NT2/D1 (cell line): Measurements from ENCODE around the gene TUT4.

ENCODE experiments used
- DNase-seq: peaks from one replicate; pipeline ENCODE4 v3.0.0-alpha.2; 2011; ENCODE audit warnings: low read depth, low spot score
- H3K27me3 ChIP-seq: 2 replicates; pipeline ENCODE4 v1.6.0; 2011; ENCODE audit warnings: mild to moderate bottlenecking; ENCODE audit not compliant: insufficient read length, insufficient read depth
- H3K36me3 ChIP-seq: 2 replicates; pipeline ENCODE4 v1.6.1; 2011; ENCODE audit warnings: mild to moderate bottlenecking, low read length, mixed read lengths; ENCODE audit not compliant: insufficient read depth, insufficient read length
- H3K4me1 ChIP-seq: 2 replicates; pipeline ENCODE4 v1.5.1; 2011; ENCODE audit not compliant: insufficient read depth, insufficient read length
- H3K4me3 ChIP-seq: 2 replicates; pipeline ENCODE4 v1.5.1; 2011; ENCODE audit warnings: low read depth; ENCODE audit not compliant: insufficient read length
- H3K9ac ChIP-seq: 2 replicates; pipeline ENCODE4 v1.6.0; 2011; ENCODE audit warnings: low read depth; ENCODE audit not compliant: insufficient read length
- H3K9me3 ChIP-seq: 2 replicates; pipeline ENCODE4 v1.5.1; 2011; ENCODE audit warnings: mild to moderate bottlenecking, low read length; ENCODE audit not compliant: insufficient read depth
- SUZ12 ChIP-seq: IDR thresholded peaks from 2 replicates; pipeline ENCODE4 v1.6.1; 2011; ENCODE audit not compliant: insufficient read length, insufficient read depth; ENCODE audit errors: extremely low read depth
- YY1 ChIP-seq: IDR thresholded peaks from 2 replicates; pipeline ENCODE4 v1.6.1; 2011; ENCODE audit not compliant: insufficient read length, insufficient read depth
- ZNF274 ChIP-seq: IDR thresholded peaks from 2 replicates; pipeline ENCODE4 v1.6.1; 2011; ENCODE audit warnings: mild to moderate bottlenecking, low read depth, low read length

The TUT4 gene

GRCh38 chr1:52404116-52404974 is 148.5 kb downstream of the TUT4 start, which contains the start of the genes ORC1 and PRPF38A:
ORC1 (minus strand) TSS chr1:52404423; CDS start chr1:52402223, 2,200 bp downstream.
PRPF38A (plus strand) TSS chr1:52404602; CDS start chr1:52404750, 148 bp downstream.
- TF ChIP-seq YY1: peak; percentile 93
- no peak for TF ChIP-seq SUZ12
- Histone ChIP-seq H3K9ac (peak within 1 kb of the TSS; percentile 98), H3K4me1 (no peaks in the 10 kb centered on the region), H3K4me3 (peak within 1 kb of the TSS; percentile 97), H3K36me3 (peaks cover 73% of the 10 kb centered on the region), H3K9me3 (no peaks in the 10 kb centered on the region), H3K27me3 (no peaks in the 10 kb centered on the region)
- DNase-seq: peak; percentile 100

GRCh38 chr1:52403566-52404115 is 149.3 kb downstream of the TUT4 start:
- no peak for TF ChIP-seq SUZ12
- TF ChIP-seq YY1: no peak
- no peak for TF ChIP-seq ZNF274
- H3K27me3 ChIP-seq: no peaks in the 10 kb centered on the region
- no peaks in the 10 kb centered on the region for H3K4me1 ChIP-seq
- no peaks in the 10 kb centered on the region for H3K9me3 ChIP-seq
- H3K9ac ChIP-seq: peak overlapping the region; percentile 98
- peaks cover 71% of the 10 kb centered on the region for H3K36me3 ChIP-seq
- peak overlapping the region; percentile 97 for H3K4me3 ChIP-seq
- peak; percentile 94 for DNase-seq

- DNase-seq: no peak
- peak overlapping the region; percentile 98 for H3K9ac ChIP-seq
- no peaks in the 10 kb centered on the region for H3K4me1 ChIP-seq
- no peaks in the 10 kb centered on the region for H3K9me3 ChIP-seq
- H3K4me3 ChIP-seq: peak overlapping the region; percentile 97
- TF ChIP-seq SUZ12: no peak
- no peak for TF ChIP-seq ZNF274
- no peak for TF ChIP-seq YY1
- peaks cover 68% of the 10 kb centered on the region for H3K36me3 ChIP-seq
- no peaks in the 10 kb centered on the region for H3K27me3 ChIP-seq
Measured at GRCh38 chr1:52402860-52403240, 150.0 kb downstream of the TUT4 start.

- Histone ChIP-seq H3K4me3 (no peak overlapping the region), H3K36me3 (peaks cover 74% of the 10 kb centered on the region), H3K9ac (no peak overlapping the region), H3K9me3 (no peaks in the 10 kb centered on the region), H3K27me3 (no peaks in the 10 kb centered on the region), H3K4me1 (no peaks in the 10 kb centered on the region)
- TF ChIP-seq SUZ12 (no peak), YY1 (no peak), ZNF274 (no peak)
- no peak for DNase-seq
Measured at GRCh38 chr1:52400131-52400530, 152.8 kb downstream of the TUT4 start.

DNA sequence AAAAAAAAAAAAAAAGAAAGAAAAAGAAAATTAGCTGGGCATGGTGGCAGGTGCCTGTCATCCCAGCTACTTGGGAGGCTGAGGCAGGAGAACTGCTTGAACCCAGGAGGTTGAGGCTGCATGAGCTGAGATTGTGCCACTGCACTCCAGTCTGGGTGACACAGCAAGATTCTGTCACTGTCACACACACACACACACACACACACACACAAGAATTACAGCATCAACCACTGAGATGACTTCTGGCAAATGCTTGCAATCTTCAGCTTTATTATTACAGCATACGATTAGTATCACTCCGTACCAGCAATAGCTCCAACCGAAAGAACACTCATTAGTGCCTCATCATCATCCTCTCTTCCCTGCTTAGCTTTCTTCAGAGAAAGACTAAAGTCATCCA is 153.3 kb downstream of the TUT4 start:
- Histone ChIP-seq H3K36me3 (peaks cover 79% of the 10 kb centered on the region), H3K27me3 (no peaks in the 10 kb centered on the region), H3K9me3 (no peaks in the 10 kb centered on the region), H3K4me1 (no peaks in the 10 kb centered on the region), H3K9ac (no peak overlapping the region), H3K4me3 (no peak overlapping the region)
- DNase-seq: no peak
- no peak for TF ChIP-seq SUZ12
- TF ChIP-seq YY1: no peak
- TF ChIP-seq ZNF274: no peak

- H3K36me3 ChIP-seq: peaks cover 93% of the 10 kb centered on the region
- H3K27me3 ChIP-seq: no peaks in the 10 kb centered on the region
Measured at GRCh38 chr1:52393174-52393573, 159.7 kb downstream of the TUT4 start.

DNA sequence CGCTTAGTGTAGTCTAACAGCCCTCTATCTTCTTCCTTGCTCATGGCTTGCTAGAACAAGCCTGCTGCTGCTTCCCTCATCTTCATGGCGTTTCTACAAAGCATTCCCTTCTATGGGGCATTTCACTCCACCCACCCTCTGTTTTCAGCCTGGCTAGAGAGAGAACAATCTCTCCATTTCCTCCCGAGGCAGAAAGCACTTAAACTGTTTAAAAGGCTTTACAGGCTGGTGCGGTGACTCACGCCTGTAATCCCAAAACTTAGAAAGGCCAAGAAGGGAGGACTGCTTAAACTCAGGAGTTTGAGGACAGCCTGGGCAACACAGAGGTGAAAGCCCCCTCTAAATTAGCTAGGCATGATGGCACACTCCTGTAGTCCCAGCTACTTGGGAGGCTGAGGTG is 166.4 kb downstream of the TUT4 start:
- no peak for TF ChIP-seq YY1
- no peak for TF ChIP-seq ZNF274
- no peak for TF ChIP-seq SUZ12
- H3K4me3 ChIP-seq: no peak overlapping the region
- peaks cover 7% of the 10 kb centered on the region for H3K4me1 ChIP-seq
- H3K36me3 ChIP-seq: peaks cover 91% of the 10 kb centered on the region
- no peaks in the 10 kb centered on the region for H3K9me3 ChIP-seq
- no peak overlapping the region for H3K9ac ChIP-seq
- peak; percentile 35 for DNase-seq
- H3K27me3 ChIP-seq: no peaks in the 10 kb centered on the region

More at GRCh38 chr1:52393174-52393573, 159.7 kb downstream of the TUT4 start:
- Histone ChIP-seq H3K4me1 (no peaks in the 10 kb centered on the region), H3K4me3 (no peak overlapping the region), H3K9ac (no peak overlapping the region), H3K9me3 (no peaks in the 10 kb centered on the region)
- no peak for TF ChIP-seq ZNF274
- TF ChIP-seq YY1: no peak
- TF ChIP-seq SUZ12: no peak
- no peak for DNase-seq
